HG03571 (cell line): ENCODE measurements around the gene GINS2.

Source experiments
- ATAC-seq: cut with Tn5 transposase; IDR thresholded peaks from one replicate; pipeline ENCODE4 v1.9.1; 2021; ENCODE audit not compliant: unreplicated experiment

Gene GINS2

DNA sequence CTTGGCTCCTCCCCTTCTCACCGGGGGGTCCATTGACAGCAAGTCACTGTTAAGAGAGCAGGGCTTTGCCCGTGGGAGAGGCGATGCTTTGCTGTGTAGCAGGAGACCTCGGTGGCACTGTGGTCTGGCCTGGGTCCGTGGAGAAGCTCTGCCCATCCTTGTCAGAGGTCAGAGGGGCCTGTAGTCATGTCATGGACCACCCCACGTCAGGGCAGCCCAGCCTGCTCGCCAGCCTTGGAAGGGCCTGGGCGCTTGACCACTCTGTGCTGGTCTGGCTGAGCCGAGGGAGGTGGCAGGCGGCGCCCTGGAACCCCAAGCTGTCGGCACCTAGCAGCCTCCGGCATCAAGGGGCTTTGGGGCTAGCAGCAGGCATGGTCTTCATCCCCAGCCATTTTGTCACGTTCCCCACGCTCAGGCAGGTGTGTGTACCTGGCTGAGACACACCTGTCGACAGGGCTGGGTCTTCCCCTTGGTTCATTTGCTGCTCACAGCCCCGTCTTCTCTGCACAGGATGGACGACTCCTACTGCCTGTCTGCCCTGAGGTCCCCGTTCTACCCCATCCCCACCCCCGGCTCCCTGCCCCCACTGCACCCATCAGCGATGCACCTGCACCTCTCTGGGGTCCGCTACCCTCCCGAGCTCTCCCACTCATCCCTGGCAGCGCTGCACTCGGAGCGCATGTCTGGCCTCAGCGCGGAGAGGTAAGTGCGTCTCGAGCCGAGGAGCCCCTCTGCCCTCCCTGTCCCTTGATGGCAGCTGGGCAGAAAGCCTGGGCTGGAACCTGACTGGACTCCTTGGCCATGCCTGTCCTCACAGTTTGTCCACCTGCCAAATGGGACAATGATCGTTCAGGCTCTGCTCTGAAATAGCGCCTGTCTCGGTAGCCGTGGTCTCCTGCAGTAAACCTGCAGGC lies 33.3 kb downstream of the GINS2 start:
- ATAC-seq = no peak

DNA sequence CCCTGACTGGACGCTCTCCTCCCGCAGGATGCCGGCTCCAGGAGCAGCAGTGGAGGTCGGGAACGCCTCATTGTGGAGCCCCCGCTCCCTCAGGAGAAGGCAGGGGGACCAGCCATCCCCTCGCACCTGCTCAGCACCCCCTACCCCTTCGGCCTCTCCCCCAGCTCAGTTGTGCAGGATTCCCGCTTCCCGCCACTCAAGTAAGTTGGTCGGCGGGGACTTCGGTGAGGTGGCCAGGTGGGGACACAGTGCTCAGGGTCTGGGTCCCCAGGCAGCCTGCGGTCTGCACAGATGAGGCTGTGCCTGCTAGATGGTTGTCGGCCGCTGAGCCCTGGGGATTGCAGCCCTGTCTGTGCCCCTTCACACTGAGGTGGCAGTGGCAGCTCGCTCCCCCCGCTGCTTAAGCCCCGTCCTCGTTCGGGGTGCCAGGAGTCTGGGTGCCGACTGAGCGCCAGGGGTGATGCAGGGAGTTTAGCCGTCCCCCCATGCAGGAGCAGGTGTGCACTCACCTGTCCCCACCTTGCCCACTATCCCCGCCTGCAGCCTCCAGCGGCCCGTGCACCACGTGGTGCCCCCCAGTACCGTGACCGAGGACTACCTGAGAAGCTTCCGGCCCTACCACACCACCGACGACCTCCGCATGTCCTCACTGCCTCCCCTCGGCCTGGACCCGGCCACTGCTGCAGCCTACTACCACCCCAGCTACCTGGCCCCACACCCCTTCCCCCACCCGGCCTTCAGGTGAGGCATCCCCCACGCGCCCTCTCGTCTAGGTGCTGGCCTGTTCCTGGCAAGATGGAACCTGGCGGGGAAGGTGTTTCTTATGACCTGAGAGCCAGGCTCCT lies 34.3 kb downstream of the GINS2 start:
- ATAC-seq = no peak

DNA sequence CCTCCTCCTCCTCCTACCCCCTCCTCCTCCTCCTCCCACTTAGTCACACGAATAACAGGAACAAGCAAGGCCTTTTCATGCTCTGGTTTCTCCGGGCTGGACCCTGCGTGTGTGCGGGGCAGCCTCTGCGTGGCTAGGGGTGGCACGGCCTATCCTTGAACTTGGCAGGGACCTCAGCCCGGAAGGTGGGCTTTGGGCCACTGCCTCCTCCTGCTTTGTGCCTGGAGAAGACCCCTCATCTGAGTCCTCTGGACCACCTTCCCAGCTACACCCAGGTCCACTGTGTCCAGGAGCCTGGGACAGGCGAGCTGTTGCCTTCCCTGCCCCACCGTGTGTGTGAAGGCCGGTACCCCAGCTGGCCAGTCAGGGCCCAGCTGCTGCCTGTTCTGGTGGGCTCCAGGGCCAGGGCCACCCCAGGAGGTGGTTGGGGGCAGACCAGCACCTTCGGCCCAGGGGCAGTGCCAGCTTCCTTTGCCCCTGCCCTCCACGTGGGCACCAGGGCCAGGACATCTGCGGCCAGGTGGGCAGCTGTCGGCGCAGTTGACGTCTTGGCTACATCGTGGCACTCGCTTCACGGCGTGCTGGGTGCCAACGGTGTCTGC lies 35.4 kb downstream of the GINS2 start:
- ATAC-seq = no peak

DNA sequence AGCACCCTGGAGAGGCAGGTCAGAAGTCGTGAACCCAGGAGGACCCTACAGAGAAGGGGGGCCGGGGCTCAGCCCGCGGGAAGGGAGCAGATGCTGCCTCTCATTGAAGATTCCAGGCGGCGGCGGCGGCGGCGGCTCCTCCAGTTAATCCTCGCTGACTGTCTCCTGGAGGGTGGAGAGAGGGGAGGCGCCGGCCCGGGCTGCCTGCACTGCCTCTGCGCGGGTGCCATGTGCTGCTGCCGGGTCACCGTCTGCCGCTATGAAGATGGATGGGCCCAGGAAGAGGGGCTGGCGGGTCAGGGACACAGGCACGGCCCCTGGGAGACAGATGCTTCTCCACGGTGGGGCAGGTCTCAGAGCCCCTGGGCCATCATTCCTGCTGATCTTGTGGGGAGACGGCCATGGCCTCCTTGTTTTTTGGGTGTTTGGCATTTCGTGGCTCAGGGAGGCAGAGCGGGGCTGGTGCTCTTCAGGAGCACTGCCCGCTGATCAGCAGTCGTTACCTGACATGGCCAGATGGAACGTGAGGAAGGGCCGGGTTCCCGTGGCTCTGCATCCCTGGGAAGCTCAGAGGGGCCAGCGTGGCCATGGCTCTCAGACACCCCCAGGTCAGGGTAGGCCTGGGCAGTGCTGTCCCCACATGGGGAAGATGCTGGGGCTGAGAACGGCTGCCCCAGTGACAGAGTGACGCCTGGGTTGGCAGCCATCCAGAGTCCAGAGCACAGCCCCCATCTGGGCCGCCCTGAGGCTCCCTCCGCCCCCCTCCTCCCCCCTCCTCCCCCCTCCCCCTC lies 36.1 kb downstream of the GINS2 start:
- no peak for ATAC-seq

DNA sequence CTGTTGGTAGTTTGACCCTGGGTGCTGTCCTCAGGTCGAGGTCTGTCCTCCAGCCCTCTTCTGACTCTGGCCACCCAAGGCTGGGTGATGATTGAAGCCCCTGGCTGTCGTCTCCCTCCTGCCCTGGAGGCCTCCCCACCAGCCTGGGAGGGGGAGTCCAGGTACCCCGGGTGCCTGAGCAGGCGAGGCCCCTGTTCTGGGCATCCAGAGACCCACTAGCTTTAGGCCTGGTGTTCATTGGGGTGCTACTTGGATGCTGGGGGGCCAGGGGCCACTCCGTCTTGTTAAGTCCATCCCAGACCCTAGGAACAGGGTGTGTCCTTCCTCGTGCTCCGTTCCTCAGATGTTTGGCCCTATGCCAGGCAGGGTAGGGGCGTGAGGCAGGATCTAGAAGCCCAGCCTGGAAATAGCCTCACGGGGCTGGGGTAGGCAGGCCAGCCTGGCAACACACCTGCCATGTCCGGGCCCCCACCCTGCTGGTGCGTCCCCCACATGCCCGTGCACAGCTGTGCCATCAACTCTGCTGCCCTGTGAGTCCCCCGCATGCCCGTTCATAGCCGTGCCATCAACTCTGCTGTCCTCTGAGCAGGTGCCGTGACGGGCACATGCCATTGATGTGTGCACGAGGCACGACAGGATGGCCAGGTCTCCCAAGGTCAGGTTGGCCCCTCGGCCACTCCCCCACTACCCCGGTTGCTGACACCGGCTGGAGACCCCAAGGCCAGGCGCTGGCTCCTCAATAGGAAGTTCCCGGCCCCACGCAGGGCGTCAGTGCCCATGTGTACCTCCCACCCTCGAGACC lies 36.9 kb downstream of the GINS2 start:
- no peak for ATAC-seq

DNA sequence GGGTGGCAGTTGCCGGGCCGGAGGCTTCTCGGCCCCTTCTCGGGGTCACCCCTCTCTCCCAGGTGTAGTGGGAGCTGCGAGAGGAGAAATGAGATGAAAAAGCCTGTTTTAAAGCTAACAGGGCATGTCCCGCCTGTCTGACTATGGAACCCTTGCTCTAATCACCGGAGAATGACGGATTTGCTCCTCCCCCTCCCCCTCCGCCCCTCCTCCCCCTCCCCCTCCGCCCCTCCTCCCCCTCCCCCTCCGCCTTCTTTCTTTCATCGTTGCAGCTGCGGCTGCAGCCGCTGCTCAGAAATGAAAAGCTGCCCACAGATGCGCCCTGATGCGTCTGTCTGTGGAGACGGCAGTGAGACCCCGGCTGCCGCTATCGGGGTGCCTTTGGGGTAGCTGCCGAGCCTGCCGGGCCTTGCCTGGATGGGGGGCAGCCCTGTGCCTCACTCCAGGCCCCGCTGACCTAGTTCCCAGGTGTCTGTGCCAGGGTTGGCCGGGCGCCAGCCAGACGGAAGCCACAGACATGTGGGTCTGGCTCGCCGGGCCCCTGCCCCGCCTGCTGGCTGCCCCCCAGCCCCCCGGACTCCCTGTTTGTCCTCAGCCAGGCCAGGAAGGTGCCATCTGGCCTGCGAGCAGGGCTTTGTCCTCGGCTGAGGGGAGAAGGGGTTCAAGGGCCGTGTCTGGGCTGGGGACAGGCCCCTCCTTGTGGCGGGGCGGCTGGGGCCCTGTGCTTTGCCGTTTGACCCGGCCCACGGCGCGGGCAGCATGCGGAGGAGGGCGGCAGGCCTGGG lies 37.7 kb downstream of the GINS2 start:
- ATAC-seq = no peak

DNA sequence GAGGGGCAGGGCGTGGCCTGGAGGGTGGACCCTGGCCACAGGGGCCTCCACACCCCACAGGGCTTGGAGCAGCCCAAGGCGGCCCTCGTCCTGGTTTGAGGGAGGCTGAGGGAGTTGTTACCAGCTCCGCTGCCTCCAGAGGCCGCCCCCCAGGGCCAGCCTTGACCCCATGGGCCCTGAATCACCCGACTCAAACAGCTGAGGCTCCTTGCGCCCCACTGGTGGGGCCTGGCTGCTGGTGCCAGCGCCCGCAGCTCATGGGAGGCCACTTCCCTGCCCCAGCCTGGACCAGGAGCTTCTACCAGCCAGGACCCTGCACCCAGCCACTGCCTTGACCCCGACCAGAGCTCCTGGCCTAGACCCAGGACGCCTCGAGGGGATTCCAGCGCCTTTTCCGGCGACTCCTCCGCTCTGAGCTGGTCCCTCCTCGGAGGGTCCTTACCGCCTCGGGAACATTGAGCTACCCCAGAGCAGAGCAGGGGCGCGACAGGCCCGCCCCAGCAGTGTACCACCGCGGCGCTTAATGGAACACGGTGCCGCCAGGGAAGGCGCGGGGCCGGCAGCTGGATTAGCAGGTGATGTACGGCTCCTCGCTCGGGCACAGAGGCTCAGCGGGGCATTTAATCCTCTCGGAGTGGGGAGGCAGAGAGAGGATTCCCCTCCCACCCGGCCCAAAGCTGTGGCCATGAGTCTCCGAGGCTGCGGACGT lies 38.5 kb downstream of the GINS2 start:
- ATAC-seq = no peak

DNA sequence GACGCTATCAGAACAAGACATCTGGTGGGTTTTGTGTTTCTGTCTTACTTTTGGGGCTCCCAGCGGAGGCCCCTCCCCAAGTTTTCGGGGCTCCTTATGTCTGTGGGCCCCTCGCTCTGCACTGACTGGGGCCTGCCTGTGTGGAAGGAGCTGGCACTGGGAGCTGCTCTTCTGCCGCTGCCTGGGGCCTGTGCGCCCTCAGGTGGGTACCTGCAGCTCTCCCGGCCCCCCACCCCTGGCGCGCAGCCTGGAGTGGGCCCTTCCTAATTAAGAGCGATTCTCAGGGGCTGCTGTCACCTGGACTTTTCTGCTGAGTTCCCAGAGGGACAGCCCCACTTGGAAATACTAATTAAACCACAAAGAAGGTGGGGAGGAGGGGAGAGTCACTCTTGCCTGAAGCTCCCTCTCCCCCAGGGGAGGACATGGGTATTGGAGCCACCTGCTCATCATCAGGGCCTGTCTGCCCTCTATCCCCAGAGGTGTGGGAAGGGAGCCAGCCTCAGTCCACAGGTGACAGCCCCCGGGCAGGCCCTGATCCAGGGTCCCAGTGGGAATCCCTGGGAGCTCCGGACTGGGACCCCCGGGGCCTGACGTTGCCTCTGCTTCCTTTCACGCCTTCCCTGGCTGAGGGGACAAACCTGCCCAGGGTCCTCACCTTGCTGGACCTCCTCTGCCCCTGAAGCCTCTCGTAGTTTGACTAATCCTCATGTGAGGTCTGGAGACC lies 39.2 kb downstream of the GINS2 start:
- ATAC-seq = no peak

DNA sequence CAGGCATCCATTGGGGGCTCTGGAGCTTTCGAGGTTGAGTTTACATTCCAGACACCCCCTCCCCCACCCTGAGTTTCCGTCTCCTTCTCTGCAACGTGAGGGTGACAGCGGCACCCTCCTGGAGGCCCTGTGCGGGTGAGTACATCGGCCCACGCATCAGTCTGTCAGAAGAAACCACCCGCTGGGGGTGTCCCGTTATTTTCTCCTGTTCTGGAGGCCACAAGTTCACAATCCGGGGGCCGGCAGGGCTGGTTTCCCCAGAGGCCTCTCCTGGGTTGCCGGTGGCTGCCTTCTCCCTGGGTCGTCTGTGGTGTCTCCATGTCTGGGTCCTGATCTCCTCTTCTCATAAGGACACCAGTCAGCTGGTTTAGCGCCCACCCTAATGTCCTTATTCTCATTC lies 39.9 kb downstream of the GINS2 start:
- ATAC-seq = no peak

DNA sequence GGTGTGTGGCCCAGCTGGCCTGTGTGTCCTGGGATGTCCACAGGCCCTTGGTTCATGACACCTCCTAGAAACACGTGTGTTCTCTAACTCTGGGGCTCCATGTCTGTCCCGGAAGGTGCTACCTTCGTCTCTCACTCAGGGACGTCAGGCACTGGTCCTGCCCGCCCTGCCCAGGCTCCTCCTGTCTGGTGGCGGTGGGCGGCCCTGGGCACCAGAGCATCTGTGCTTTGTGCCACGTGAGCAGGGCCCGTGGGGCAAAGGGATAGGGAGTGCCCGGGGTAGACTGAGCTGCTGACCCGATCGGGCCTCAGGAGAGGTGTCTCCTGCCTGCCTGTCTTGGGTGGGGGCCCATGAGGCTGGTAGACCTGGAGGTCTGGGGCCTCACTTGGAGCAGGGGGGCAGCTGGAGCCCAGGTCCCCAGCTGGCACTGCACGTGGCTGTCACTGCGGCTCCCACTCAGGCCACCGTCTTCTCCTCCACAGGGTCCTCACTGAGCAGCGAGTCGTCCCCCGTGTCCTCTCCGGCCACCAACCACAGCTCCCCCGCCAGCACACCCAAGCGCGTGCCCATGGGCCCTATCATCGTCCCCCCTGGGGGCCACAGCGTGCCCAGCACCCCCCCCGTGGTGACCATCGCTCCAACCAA lies 40.6 kb downstream of the GINS2 start:
- no peak for ATAC-seq

DNA sequence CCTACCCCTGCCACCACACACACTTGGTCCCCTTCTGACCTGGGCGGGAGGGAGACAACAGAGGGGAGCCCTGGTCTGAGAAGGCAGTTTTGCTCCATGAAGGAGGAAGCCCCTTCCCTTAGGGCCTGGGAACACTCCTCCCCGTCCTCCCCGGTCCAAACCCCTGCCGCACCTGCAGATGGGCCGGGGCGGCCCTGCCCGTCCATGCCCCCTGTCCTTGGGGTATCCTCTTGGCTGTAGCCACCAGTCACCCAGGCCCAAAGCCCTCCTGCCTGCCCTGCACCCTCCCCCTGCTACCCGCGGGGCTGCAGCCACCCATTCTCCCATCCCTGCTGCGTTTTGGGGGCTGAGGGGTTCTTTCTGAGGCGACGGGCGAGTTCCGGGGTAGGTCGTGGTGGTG lies 41.8 kb downstream of the GINS2 start:
- no peak for ATAC-seq

DNA sequence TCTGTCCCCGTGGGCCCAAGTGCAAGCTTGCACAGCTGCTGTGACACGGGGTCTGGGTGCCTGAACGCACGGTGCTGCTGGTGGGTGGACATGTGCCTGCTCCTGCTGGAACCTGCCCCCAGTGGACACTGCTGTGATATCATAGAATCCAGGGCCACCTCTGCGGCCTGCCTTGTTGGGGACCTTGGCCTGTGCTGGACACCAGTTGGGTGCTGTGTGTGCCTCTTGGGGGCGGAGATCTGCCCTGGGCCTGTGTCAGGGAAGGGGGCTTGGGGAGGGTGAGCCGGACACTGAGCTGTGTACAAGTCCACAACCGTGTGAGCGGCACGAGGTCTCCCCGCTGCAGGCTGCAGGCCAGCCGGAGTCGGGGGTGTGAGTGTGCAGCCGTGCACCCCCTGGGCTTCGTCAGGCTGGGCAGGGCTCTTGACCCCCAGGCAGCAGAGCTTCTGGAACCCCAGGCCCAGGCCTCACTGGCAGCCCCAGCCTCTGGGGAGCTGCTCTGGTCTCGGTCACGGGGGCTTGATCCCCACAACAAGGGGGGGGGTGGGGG lies 42.3 kb downstream of the GINS2 start:
- no peak for ATAC-seq

DNA sequence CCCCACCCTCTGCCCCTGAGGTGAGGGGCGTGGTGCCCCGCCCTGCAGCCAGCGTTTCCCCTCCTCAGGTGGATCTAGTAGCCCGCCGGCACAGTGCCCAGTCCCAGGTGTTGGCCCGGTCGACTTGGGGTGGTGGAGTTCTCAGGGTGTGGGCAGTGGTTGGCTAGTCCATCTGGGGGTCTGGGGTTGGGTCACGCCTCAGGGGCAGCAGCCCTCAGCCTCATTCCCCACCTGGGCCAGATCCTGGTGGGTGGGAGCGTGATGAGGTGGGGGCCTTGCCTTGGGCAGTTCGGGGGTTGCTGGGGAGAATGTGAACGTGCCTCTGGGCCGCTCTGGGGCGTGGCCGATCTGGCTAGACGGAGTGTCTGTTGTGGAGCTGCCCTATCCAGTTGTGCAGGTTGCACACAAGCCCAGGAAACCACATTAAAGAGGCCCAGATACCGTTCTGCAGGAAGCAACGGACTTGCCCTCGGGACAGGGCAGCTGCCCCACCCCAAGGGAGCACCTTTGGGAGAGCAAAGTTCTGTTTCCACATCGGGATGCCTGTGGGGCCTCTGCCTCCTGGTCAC lies 43.6 kb downstream of the GINS2 start:
- no peak for ATAC-seq

DNA sequence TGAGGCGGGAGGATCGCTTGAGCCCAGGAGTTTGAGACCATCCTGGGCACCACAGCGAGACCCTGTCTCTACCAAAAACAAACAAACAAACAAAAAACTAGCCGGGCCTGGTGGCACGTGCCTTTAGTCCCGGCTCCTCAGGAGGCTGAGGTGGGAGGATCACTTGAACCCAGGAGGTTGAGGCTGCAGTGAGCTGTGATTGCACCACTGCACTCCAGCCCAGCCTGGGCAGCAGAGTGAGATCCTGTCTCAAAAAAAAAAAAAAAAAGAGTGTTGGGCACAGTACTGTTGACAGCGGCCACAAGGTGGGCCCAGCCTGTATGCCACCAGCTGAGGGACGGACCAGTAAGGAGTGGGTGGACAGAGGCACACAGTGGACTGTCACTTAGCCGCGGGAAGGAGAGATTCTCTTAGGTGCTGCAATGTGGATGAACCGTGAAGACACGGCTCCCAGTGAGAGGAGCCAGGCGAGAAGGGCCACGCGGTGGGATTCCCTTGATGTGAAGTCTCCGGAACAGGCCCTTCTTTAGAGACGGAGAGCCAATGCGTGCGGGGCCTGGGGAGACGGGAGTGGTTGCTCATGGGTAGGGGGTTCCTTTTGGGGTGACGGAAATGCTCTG lies 44.6 kb downstream of the GINS2 start:
- ATAC-seq = no peak

DNA sequence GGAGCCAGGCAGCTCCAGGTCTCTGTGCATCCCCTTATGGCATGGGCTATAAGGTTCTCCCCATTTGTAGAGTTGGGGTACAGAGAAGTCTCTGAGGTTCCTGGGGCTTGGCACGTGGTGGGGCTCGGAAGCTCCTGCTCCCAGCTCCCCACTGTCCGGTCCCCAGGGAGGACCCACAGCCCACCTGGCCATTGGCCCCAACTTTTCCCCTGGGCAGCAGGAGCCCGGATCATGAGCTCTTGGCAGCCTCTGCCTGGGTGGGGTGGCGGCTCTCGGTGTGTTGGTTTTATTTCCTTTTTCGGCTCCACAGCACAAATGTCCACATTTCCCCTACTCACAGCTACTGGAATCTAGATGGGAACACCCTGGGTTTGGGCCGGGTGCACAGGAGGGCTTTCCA lies 45.1 kb downstream of the GINS2 start:
- no peak for ATAC-seq

DNA sequence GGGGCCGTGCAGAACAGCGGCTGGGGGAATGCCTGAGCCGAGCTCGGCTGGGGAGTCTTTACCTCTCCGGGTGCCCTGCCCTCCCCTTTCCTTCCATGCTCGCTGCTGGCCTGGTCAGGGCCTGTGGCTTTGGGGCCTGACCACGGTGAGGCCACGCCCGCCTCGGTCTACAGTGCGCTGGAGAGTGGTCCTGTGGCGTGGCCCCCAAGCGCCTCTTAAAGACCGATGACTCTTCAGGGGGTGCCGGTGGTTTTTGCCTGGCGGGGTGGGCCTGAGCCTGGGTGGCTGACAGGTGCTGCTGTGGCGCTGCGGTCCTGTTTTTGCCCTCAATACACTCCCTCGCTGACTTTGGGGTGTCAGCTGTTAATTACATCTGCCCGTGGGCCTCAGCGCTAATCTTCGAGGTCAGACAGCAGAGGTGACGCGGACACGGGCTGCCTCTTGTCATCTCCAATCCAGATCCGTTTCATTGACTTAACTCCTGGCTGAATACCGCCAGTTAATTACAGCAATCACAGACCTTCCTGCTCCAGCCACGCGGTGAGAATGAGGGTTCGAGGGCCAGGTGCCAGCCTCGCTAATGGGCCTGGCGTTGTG lies 45.9 kb downstream of the GINS2 start:
- no peak for ATAC-seq
